DMS153 (cell line): ENCODE results near the gene LIMS1.
"Not testable (repeated sequence)": the region's sequence is repeated elsewhere in the genome, so short reads cannot be mapped to it uniquely, and the experiment has no call there.

ENCODE experiments used
- DNase-seq: peaks from one replicate; lab custom pipeline; 2025; lab: John Stamatoyannopoulos, UW

Gene LIMS1

DNA sequence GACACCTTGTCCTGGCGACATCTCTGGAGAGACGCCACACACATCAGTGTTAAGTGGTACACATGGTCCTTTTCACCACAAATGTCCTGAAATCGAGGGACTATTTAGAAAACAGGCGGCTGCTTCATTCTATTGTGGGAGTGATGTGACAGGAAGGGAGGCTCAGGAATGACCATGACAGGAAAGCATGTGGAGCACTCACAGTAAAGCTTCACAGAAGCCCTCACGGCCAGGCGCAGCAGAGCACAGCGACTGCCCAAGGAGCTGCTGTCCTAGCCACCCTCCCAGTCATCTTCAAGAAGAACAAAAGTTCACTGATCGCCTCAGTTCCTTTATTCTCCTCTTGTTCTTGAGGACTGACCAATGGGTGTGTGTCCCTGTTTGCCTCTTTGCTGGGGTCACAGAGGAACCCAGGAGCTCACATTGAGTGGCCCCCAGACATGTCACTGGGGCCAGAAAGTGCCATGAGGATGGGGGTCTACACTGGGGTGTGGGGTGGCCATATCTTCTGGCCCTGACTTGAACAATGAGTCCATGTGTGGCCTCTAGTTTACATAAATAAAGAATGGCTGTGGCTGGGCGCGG is 100.4 kb downstream of the LIMS1 start:
- DNase-seq, result no peak

DNA sequence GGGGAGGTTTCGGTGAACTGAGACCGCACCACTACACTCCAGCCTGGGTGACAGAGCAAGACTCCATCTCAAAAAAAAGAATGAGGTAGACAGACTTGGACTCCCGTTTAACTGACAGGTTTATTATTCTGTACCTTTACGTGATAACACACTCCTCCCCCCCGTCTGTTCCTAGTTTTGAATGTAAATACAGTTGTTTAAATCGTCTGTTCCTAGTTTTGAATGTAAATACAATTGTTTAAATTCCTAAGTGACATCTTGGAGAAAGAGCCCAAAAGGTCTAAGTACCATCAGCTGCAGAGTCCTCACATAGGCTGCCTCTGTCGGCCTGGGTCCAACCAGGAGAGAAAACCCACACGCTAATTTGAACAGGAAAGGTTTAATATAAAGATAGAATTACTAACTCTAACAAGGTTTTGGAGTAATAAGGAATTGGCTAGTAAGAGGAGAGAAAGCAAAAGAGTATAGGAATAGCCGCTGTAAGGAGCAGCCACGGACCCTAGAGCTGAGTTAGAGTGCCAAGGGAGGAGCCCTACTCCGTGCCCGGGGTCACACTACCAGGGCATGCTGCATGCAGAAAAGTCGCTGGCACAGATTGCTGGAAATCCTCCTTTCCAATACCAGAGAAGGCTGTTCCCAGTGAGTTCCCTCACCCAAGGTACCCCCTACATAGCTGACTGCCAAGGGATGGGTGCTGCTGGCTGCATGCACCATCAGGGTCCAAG is 101.5 kb downstream of the LIMS1 start:
- DNase-seq, result no peak

DNA sequence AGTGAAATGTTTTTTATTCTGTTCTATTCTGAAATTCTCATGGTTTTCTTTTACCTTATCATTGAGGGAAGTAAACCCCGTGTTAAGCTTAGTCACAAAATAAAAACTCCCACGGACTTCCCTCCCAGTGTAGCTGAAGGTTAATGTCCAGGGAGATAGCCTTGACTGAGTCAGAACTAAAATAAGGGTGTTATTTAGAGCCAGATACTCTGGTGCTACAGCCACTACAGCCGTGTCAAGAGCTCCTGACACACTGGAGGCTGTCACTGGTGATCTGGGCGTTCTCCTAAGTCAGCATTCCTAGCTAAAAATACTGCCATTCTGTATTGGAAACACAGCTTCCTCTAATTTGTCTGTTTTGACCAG is 103.0 kb downstream of the LIMS1 start:
- no peak for DNase-seq

DNA sequence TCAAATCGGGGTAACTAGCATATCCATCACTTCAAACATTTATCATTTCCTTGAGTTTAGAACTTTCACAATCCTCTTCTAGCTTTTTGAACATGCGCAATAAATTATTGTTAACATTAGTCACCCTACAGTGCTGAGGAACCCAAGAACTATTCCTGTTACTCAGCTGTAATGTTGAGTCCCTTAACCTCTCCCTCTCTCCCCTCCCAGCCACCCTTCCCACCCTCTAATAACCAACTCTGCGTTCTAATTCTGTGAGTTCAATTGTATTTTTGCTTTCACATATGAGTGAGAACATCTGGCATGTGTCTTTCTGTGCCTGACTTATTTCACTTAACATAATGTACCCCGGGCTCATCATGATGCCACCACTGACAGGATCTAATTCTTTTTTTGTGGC is 106.5 kb downstream of the LIMS1 start:
- no peak for DNase-seq

DNA sequence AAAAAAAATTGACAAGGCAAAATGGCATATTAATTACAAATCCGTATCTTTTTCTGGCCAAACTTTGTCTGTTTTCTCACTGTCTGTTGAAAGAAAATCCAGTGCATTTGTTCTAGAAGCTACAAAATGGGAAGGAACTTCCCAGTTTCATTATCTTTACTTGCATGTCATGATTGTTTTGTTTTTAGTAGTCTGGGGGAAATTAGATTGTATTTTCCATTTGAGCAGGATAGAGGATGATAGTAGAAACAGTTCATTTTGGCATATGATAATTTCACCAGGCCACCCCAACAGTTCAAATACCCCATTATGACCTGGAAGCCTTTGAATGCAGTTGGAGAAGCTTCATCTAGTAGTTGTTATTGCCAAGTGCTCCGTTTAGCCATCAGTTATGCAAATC is 107.5 kb downstream of the LIMS1 start:
- no peak for DNase-seq

DNA sequence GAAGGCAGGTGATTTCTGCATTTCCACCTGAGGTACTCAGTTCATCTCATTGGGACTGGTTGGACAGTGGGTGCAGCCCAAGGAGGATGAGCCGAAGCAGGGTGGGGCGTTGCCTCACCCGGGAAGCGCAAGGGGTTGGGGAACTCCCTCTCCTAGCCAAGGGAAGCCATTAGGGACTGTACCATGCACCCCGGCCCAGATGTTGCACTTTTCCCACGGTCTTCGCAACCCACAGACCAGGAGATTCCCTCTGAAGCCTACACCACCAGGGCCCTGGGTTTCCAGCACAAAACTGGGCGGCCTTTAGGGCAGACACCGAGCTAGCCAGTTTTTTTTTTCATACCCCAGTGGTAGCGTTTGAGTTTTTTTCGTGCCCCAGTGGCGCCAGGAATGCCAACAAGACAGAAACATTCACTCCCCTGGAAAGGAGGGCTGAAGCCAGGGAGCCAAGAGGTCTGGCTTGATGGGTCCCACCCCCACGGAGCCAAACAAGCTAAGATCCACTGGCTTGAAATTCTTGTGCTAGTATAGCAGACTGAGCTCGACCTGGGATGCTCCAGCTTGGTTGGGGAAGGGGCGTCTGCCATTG is 109.1 kb downstream of the LIMS1 start:
- no peak for DNase-seq

DNA sequence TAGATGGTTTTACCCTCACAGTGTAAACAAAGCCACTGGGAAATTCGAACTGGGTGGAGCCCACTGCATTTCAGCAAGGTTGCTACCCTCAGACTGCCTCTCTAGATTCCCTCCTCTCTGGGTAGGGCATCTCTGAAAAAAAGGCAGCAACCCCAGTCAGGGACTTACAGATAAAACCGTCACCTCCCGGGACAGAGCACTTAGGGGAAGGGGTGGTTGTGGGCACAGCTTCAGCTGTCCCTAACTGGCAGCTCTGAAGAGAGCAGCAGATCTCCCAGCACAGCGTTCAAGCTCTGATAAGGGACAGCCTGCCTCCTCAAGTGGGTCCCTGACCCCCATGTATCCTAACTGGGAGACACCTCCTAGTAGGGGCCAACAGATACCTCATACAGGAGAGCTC is 109.6 kb downstream of the LIMS1 start:
- DNase-seq, result not testable (repeated sequence)

DNA sequence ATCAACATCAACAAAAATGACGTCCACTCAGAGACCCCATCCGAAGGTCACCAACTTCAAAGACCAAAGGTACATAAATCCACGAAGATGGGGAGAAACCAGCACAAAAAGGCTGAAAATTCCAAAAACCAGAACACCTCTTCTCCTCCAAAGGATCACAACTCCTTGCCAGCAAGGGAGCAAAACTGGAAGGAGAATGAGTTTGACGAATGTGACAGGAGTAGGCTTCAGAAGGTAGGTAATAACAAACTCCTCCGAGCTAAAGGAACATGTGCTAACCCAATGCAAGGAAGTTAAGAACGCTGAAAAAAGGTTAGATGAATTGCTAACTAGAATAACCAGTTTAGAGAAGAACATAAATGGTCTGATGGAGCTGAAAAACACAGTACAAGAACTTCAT is 110.2 kb downstream of the LIMS1 start:
- DNase-seq, result not testable (repeated sequence)

DNA sequence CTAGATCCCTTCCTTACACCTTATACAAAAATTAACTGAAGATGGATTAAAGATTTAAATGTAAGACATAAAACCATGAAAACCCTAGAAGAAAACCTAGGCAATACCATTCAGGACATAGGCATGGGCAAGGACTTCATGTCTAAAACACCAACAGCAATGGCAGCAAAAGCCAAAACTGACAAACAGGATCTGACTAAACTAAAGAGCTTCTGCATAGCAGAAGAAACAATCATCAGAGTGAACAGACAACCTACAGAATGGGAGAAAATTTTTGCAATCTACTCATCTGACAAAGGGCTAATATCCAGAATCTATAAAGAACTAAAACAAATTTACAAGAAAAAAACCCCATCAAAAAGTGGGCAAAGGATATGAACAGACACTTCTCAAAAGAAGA is 114.5 kb downstream of the LIMS1 start:
- DNase-seq, result not testable (repeated sequence)

DNA sequence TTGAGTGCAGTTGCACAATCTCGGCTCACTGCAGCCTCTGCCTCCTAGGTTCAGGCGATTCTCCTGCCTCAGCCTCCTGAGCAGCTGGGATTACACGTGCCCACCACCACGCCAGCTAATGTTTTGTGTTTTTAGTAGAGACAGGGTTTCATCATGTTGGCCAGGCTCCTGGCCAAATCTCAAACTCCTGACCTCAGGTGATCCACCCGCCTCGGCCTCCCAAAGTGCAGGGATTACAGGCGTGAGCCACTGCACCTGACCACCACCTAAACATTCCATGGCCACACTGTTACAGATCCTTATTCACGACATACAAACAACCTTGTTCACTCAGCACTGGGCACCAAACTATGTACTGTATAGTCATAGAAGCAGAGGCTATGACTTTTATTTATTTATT is 116.2 kb downstream of the LIMS1 start:
- DNase-seq, result not testable (repeated sequence)

DNA sequence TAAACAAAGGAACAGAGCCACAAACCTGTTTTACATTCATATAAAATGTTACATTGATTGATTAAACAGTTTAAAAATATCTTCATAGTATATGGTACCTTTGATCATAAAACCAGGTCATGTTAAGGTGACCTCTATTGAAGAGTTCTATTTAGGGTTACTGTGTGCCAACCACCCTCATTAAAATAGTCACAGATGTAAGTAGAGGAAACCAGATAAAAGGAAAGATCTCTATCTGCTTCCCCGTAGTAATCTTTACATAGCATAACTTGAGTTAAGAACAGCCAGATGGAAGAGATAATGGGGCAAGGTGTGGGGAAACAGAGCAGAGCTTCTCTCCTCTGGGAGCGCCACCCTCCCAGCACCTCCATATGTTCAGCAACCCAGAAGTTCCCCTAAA is 117.2 kb downstream of the LIMS1 start:
- DNase-seq, result not testable (repeated sequence)

DNA sequence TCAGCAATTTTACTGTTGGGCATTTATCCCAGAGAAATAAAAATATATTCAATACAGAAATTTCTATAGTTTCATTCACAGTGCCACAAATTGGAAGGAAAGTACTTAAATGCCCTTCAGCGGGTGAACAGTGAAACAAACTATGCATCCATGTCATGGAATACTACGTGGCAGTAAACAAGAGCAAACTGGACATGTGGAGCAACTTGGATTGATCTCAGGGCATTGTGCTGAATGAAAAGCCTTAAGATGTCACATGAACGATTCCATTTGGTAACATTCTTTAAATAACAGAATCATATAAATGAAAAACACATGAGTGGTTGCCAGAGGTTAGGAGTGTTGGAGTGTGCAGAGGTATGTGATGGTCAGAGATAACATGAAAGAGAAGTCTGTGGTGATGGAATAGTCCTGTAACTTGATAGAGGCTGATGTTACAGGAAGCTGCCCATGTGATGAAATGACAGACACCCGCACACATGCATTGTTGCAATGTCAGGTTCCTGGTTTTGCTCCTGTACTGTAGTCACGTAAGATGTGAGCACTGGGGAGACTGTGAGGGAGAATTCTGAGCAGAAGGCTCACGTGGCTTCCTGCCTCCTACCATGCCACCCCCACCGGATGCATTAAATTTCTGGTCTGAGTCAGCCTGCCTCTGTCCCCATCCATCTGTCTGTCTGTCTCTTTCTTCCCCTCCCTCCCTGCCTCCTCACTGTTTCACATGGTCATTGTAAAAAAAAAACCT is 118.1 kb downstream of the LIMS1 start:
- DNase-seq, result not testable (repeated sequence)

DNA sequence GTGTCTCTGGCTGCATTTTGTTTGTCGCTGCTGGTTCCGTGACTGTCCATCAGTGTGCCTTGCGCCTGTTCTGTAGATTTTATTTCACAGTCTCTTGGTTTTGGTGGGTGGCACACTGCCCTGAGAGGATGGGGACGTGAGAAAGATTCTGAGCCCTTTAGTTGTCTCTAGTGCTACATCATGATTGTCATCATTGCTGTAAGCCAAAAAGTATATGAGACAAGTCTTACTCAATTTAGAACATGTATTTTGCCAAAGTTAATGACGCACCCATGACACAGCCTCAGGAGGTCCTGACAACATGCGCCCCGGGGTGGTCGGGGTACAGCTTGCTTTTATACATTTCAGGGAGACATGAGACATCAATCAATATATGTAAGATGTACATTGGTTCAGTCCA is 119.2 kb downstream of the LIMS1 start:
- DNase-seq, result not testable (repeated sequence)

DNA sequence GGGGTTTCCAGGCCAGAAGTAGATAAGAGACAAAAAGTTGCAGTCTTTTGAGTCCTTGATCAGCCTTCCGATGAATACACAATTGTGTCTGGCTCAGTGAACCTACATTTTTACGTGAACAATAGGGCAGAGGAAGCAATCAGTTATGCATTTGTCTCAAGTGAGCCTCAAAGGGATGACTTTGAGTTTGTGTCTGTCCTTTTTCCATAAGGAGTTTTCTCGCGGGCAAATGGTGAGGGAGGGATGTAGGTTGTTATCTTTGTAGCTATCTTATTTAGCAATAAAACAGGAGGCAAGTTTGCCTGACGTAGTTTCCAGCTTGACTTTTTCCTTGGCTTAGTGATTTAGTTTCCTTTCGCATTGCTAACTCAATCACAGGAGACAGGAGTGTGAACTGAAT is 119.6 kb downstream of the LIMS1 start:
- not testable (repeated sequence) for DNase-seq

DNA sequence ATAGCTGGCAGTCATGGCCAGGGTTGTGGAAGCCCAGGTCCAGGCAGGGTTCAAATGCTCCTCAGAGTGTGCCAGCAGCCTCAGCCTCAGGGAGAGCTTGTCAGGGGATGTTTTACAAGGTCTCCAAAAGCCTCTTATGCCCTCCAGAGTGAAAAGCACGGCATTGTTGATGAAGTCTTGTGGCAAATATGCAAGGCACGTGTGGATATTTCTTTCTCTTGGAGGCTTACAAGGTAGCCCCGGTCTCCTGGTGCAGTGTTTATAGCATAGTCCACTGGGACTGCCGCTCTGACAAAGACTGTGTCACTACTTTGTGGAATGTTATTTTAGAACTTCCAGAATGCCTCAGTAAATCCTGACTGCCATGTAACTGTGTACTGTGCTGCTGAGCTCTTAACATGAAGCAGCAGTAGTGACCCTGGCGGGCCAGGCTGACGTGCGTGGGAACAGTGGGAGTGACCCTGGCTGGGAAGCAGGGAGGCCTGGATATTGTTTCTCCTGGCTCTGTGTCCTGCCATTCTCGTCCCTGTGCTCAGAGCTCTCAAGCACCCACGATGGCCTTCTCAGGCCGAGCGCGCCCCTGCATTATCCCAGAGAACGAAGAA is 120.4 kb downstream of the LIMS1 start:
- DNase-seq, result not testable (repeated sequence)

DNA sequence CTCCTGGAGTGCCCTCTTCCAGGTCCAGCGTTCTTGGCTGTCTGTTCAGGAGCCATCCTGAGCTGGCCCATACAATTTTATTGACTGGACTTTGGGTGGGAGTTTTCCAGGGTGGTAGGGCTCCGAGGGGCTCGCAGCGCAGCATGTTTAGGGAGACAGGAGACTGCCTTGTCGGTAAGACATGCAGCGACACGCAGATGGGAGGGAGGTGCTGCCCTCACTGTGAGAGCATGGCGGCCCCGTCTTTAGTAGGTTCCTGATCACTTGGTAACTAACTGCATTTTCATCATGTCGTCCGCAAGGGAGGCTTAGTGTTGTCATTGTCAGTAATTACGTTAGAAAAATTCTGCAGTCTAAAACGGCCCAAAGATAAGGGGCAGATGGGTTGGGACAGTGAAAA is 121.0 kb downstream of the LIMS1 start:
- DNase-seq, result not testable (repeated sequence)

DNA sequence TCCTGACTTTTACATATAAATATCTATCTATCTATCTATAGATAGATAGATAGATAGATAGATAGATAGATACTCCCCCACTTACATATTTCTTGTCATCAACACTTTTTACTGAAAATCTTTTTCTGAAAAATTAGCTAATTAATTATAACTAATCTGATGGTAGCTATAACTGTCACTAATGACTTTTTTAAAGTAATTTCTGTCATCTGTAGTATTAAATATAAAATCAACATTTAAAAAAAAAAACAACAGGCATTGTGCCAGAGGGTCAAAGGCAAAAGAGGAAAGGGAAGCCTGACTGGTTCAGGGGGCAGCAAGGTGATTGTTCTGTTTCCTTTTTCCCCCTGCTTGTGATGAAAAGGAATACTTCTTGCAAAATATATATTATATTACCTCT is 122.0 kb downstream of the LIMS1 start:
- not testable (repeated sequence) for DNase-seq

DNA sequence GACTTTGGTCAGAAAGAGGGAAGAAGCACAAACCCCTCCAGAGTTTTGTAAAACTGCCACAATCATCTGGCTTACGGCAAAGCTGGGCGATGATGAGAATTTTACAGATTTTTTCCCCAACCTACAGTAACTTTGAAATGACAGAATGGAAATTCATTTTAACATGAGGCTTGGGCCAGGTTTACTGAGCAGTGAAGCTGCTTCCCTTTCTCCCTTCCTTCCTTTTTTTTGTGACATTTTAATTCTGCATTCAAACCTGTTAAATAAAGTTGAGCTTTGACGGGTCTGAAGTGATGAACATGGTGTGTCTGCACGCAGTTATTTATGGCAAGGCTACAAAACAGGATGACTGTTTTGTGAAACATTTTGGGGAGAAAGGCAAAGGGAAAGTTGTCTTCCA is 123.2 kb downstream of the LIMS1 start:
- DNase-seq, result not testable (repeated sequence)

DNA sequence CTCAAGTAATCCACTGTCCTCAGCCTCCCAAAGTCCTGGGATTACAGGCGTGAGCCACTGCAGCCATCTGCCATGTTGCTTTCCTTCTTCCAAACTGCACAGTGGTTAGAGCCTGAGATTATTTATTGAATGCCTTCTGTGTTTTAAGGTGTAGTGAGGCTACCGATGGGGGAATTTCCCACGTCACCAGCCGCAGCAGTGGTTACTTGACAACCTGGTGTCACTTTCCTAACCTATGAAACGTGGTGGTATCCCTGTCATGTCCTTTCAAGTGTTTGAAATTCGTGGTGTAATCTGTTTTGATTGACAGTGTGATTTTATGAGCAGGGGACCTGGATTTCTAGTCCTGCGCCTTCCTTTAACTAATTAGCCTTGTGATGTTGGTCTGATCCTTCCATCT is 124.3 kb downstream of the LIMS1 start:
- DNase-seq, result not testable (repeated sequence)

DNA sequence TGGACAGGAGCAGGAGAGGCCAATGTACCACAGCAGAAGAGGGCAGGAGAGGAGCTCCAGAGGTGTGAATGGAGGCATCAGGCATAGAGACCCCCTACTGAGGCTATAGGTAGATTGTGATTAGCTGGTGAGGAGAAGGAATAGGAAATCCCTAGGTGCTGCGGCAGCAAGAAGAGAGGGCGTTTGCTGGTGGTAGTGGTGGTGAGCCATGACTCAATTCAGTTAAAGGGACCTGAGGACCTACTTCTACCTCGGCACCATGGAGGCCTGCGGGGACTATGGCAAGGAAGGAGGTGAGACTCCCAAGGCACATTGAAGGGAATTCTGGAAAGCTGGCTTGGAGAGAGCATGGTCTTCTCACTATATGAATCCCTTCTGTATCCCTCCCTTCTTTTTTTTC is 127.2 kb downstream of the LIMS1 start:
- DNase-seq, result not testable (repeated sequence)

DNA sequence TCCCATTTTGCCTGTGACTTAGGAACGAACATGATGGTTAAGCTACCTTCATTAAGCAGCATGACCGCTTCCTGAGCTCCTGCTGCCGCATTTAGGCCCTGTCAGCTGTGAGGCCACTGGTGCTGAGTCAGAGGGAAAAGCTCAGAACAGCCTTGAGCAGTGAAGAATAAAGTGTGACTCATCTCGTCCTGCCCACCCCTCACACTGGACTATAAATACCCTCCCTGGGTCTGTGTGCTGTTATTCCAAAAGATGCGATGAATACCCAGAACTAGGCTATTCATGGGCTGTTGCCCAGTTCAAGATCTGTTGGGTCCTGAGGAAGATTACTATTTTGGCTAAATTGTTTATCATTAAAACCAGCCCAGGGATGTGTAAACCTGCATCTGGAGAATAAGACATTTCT is 127.9 kb downstream of the LIMS1 start:
- not testable (repeated sequence) for DNase-seq

DNA sequence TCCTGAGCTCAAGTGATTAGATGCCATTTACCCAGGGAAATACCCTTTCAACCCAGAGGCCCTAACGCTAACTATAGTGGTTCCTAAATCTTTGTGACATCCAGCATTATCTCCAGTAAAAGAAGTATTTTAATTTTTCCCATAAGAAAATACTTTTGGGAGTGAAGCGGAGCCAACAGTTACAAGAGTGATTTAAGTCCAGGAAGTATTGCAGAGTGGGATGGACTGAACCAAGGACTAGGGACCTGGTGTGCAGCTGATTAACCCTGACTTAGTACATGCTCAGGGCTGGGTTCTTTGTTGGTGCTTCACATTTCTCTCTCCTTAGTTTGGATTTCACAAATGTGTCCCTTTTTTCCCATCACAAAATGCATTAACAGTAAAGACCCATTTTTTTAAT is 129.1 kb downstream of the LIMS1 start:
- DNase-seq, result not testable (repeated sequence)
